ENCODE data around the gene LRRC4C.

LRRC4C gene

GRCh38 chr11:41316751-41317150 is 142.7 kb downstream of the LRRC4C start:
- TF ChIP-seq EGR1 (IDR thresholded peaks at IDR 0.05) (no peak), CEBPB (IDR thresholded peaks at IDR 0.05) (no peak), CREB1 (IDR thresholded peaks at IDR 0.05; ENCODE audit: low read depth) (no peak), EP300 (IDR thresholded peaks at IDR 0.05; ENCODE audit: borderline replicate concordance) (no peak), YY1 (IDR thresholded peaks at IDR 0.05; ENCODE audit: low read depth) (no peak), TAF1 (IDR thresholded peaks at IDR 0.05; ENCODE audit: low read depth) (no peak), USF1 (IDR thresholded peaks at IDR 0.05) (no peak), TEAD4 (IDR thresholded peaks at IDR 0.05) (no peak), FOXM1 (IDR thresholded peaks at IDR 0.05; ENCODE audit: borderline replicate concordance, low read depth) (no peak), ZBTB7A (IDR thresholded peaks at IDR 0.05; ENCODE audit: low read depth) (no peak), NFIC (IDR thresholded peaks at IDR 0.05) (no peak), MAX (IDR thresholded peaks at IDR 0.05) (no peak), REST (IDR thresholded peaks at IDR 0.05; ENCODE audit: low read depth) (no peak), RAD21 (IDR thresholded peaks at IDR 0.05; ENCODE audit: low read depth) (no peak), TCF12 (IDR thresholded peaks at IDR 0.05; ENCODE audit: low read depth) (no peak)

- TF ChIP-seq FOXM1 (IDR thresholded peaks at IDR 0.05; ENCODE audit: borderline replicate concordance, low read depth) (no peak), RAD21 (IDR thresholded peaks at IDR 0.05; ENCODE audit: low read depth) (no peak), TEAD4 (IDR thresholded peaks at IDR 0.05) (no peak), TAF1 (IDR thresholded peaks at IDR 0.05; ENCODE audit: low read depth) (no peak), EGR1 (IDR thresholded peaks at IDR 0.05) (no peak), CEBPB (IDR thresholded peaks at IDR 0.05) (no peak), EP300 (IDR thresholded peaks at IDR 0.05; ENCODE audit: borderline replicate concordance) (no peak), NFIC (IDR thresholded peaks at IDR 0.05) (no peak), TCF12 (IDR thresholded peaks at IDR 0.05; ENCODE audit: low read depth) (no peak), MAX (IDR thresholded peaks at IDR 0.05) (no peak), ZBTB7A (IDR thresholded peaks at IDR 0.05; ENCODE audit: low read depth) (no peak), YY1 (IDR thresholded peaks at IDR 0.05; ENCODE audit: low read depth) (no peak), USF1 (IDR thresholded peaks at IDR 0.05) (no peak)
Observed at GRCh38 chr11:41313226-41313625, 146.2 kb downstream of the LRRC4C start.

- no peak for TF ChIP-seq YY1 (IDR thresholded peaks at IDR 0.05; ENCODE audit: low read depth)
- TF ChIP-seq EGR1 (IDR thresholded peaks at IDR 0.05): no peak
- TF ChIP-seq CEBPB (IDR thresholded peaks at IDR 0.05): no peak
- no peak for TF ChIP-seq NFIC (IDR thresholded peaks at IDR 0.05)
- no peak for TF ChIP-seq RAD21 (IDR thresholded peaks at IDR 0.05; ENCODE audit: low read depth)
- TF ChIP-seq CREB1 (IDR thresholded peaks at IDR 0.05; ENCODE audit: low read depth): no peak
- no peak for TF ChIP-seq REST (IDR thresholded peaks at IDR 0.05; ENCODE audit: low read depth)
Observed at GRCh38 chr11:41309716-41310115, 149.7 kb downstream of the LRRC4C start.

- no peak for TF ChIP-seq TCF12 (IDR thresholded peaks at IDR 0.05; ENCODE audit: low read depth)
- TF ChIP-seq CREB1 (IDR thresholded peaks at IDR 0.05; ENCODE audit: low read depth): no peak
- TF ChIP-seq EGR1 (IDR thresholded peaks at IDR 0.05): no peak
- no peak for TF ChIP-seq USF1 (IDR thresholded peaks at IDR 0.05)
Observed at GRCh38 chr11:41309111-41309522, 150.3 kb downstream of the LRRC4C start.

GRCh38 chr11:41308286-41308685 is 151.2 kb downstream of the LRRC4C start:
- no peak for TF ChIP-seq TEAD4 (IDR thresholded peaks at IDR 0.05)
- TF ChIP-seq RAD21 (IDR thresholded peaks at IDR 0.05; ENCODE audit: low read depth): no peak
- TF ChIP-seq NFIC (IDR thresholded peaks at IDR 0.05): no peak
- no peak for TF ChIP-seq TAF1 (IDR thresholded peaks at IDR 0.05; ENCODE audit: low read depth)
- no peak for TF ChIP-seq USF1 (IDR thresholded peaks at IDR 0.05)
- TF ChIP-seq ZBTB7A (IDR thresholded peaks at IDR 0.05; ENCODE audit: low read depth): no peak
- no peak for TF ChIP-seq EP300 (IDR thresholded peaks at IDR 0.05; ENCODE audit: borderline replicate concordance)
- TF ChIP-seq FOXM1 (IDR thresholded peaks at IDR 0.05; ENCODE audit: borderline replicate concordance, low read depth): no peak
